ENCODE data around the gene ANKRD33B.

- TF ChIP-seq EZH2 (IDR thresholded peaks at IDR 0.05; ENCODE audit: low read length) (no peak), CTCF (optimal IDR thresholded peaks at IDR 0.05 in 1 of 3, IDR thresholded peaks at IDR 0.05 in 1 of 3, conservative IDR thresholded peaks at IDR 0.05 in 1 of 3; ENCODE audit: extremely low read depth in 1 of 3, insufficient read depth in 2 of 3, low read length in 3 of 3) (no peak)
These were observed 68.4 kb downstream of the ANKRD33B start for GRCh38 chr5:10632110-10632761.

Measured in keratinocyte (primary cell).